Prostate gland (tissue), 2 donors: ENCODE data around the gene CORO2B. TPM values are rescaled to one million over a fixed set of nuclear protein-coding genes. Genes with fewer than 3 reads are reported as not detected.

Source experiments
- DNase-seq: peaks from one replicate; pipeline ENCODE4 v3.0.0-alpha.2; 2019; ENCODE audit warnings: low spot score
- H3K27ac ChIP-seq, 2 donors: fragments of 200-600 bp; sonication (generic); 2 replicates each; pipeline ENCODE4 v1.5.1; 2017 to 2019
- H3K27me3 ChIP-seq: fragments of 200-600 bp; sonication (generic); replicated peaks from 2 replicates; pipeline ENCODE4 v1.5.1; 2019; ENCODE audit not compliant: insufficient read depth
- H3K36me3 ChIP-seq, 2 donors: fragments of 200-600 bp; sonication (generic); 1 replicate in 1 of 2; 2 replicates in 1 of 2; pipeline versions ENCODE4 v1.5.1 to v1.8.1; 2017 to 2019
- H3K4me1 ChIP-seq: fragments of 200-600 bp; sonication (generic); replicated peaks from 2 replicates; pipeline ENCODE4 v1.5.1; 2019
- H3K4me3 ChIP-seq, 2 donors: fragments of 200-600 bp; sonication (generic); 2 replicates each; pipeline ENCODE4 v1.5.1; 2017 to 2019
- H3K9me3 ChIP-seq: fragments of 200-600 bp; sonication (generic); 2 replicates; pipeline ENCODE4 v1.5.1; 2017
- POLR2A ChIP-seq: fragments of 450-650 bp; IDR thresholded peaks from one replicate; pipeline ENCODE4 v1.6.1; 2016; ENCODE audit warnings: antibody characterized with exemption, mild to moderate bottlenecking
- POLR2AphosphoS5 ChIP-seq: sonication (generic); formaldehyde crosslinking; IDR thresholded peaks from one replicate; pipeline ENCODE4 v1.6.1; 2017; ENCODE audit warnings: antibody characterized with exemption
- WGBS: methylation state at CpG from one replicate; pipeline ENCODE4 v1.1.5; 2018; 5-methylcytosine and 5-hydroxymethylcytosine counted together
- intact Hi-C: fragments of 100-400 bp; cut with DNase I; formaldehyde crosslinking; loops from one replicate; pipeline ENCODE4 v1.14.2; 2022
- total RNA-seq, 2 donors: library from RNA; depleted of rRNA; stranded (reverse); fragments of >200 nt; gene quantifications; one replicate each; pipeline ENCODE4 v1.1.0, GENCODE V29; 2016
- TF ChIP-seq, protein P1 (sequence below), 4 experiments: fragments of 200-600 bp in 2 of 4; fragments of 450-650 bp in 2 of 4; sonication (generic) in 2 of 4; IDR thresholded peaks; 1 replicate in 3 of 4; 2 replicates in 1 of 4; pipeline ENCODE4 v1.5.1; 2016 to 2019; ENCODE audit warnings: antibody characterized with exemption in 4 of 4, mild to moderate bottlenecking in 2 of 4, moderate library complexity in 2 of 4

CORO2B gene
- total RNA-seq, 2 donors from 2014 or later = 0.50 to 1.4 TPM

DNA sequence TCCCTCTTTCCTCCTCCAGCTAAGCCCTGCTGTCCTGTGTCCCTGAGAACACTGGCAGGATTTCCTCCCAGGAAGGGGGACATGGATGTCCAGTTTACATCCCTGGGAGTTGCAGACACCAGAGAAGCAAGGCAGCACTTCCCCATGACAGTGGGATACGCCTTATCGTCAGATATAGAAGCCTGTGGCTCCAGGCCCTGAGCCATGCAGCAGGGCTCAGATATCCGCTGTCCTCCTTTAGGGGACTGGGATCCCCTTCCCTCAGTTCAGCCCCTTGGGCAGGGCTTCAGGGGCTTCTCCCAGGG is 16.4 kb downstream of the CORO2B start:
- intact Hi-C loops = no loop called here
- Histone ChIP-seq H3K4me3 (no peak overlapping the region), H3K36me3 (no peaks in the 10 kb centered on the region), H3K9me3 (no peaks in the 10 kb centered on the region), H3K4me1 (no peaks in the 10 kb centered on the region), H3K27me3 (no peaks in the 10 kb centered on the region), H3K27ac (no peak overlapping the region)
- 84% methylated on average over 3 of the region's 3 CpGs for WGBS
- TF ChIP-seq, protein P1, sequence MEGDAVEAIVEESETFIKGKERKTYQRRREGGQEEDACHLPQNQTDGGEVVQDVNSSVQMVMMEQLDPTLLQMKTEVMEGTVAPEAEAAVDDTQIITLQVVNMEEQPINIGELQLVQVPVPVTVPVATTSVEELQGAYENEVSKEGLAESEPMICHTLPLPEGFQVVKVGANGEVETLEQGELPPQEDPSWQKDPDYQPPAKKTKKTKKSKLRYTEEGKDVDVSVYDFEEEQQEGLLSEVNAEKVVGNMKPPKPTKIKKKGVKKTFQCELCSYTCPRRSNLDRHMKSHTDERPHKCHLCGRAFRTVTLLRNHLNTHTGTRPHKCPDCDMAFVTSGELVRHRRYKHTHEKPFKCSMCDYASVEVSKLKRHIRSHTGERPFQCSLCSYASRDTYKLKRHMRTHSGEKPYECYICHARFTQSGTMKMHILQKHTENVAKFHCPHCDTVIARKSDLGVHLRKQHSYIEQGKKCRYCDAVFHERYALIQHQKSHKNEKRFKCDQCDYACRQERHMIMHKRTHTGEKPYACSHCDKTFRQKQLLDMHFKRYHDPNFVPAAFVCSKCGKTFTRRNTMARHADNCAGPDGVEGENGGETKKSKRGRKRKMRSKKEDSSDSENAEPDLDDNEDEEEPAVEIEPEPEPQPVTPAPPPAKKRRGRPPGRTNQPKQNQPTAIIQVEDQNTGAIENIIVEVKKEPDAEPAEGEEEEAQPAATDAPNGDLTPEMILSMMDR (IDR thresholded peaks at IDR 0.05) = no peak
- no peak for TF ChIP-seq POLR2A
- no peak for TF ChIP-seq POLR2AphosphoS5
- no peak for DNase-seq

DNA sequence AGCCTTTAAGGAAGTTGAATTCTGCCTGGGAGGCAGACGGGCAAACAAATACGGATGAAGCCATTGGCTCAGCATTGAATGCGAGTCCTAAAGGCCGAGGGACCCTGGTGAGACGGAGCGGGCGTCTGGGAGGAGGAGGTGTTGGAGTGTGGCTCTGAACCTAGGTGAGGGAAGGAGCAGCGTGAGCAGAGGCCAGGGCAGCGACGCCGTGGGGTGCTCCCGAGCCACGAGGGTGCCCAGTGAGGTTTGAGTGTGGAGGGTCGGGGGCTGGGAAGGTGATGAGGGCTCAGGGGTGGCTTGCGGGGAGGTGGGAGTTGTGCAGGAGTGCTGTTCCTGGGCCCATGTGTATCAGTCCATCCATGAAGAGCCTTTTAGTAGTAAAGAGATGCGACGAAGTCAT is 17.0 kb downstream of the CORO2B start:
- H3K4me3 ChIP-seq = no peak overlapping the region
- H3K36me3 ChIP-seq = no peaks in the 10 kb centered on the region
- H3K4me1 ChIP-seq = no peaks in the 10 kb centered on the region
- DNase-seq = no peak
- H3K27me3 ChIP-seq = no peaks in the 10 kb centered on the region
- intact Hi-C loops = no loop called here
- no peaks in the 10 kb centered on the region for H3K9me3 ChIP-seq
- WGBS = 93% methylated on average over 17 of the region's 17 CpGs
- H3K27ac ChIP-seq = no peak overlapping the region
- TF ChIP-seq POLR2A (no peak), POLR2AphosphoS5 (no peak)
- TF ChIP-seq, protein P1 (IDR thresholded peaks at IDR 0.05) = no peak

DNA sequence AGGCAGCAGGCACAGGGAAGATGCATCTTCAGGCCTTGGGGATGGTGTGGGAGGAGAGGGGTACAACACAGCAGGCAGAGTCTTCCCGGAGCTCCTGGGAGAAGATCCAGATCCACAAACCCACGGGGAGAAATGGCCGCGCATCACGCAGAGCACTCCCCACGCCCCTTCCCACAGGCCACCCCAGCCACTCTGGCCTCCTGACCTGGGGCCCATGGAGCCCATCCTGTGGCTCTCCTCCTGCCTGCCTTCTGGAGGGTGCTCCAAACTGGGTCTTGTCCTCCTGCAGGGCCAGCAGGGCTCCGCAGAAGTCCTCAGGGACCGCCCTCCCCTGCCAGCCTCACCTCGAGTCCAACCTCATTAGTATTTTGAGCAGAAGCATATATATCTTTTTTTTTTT is 17.9 kb downstream of the CORO2B start:
- no peak overlapping the region for H3K4me3 ChIP-seq
- 95% methylated on average over 9 of the region's 9 CpGs for WGBS
- intact Hi-C loops = no loop called here
- no peaks in the 10 kb centered on the region for H3K9me3 ChIP-seq
- TF ChIP-seq, protein P1 (IDR thresholded peaks at IDR 0.05) = no peak
- TF ChIP-seq POLR2A = no peak
- TF ChIP-seq POLR2AphosphoS5 = no peak
- H3K27me3 ChIP-seq = no peaks in the 10 kb centered on the region
- DNase-seq = no peak
- no peaks in the 10 kb centered on the region for H3K36me3 ChIP-seq
- H3K4me1 ChIP-seq = no peaks in the 10 kb centered on the region
- H3K27ac ChIP-seq = no peak overlapping the region

DNA sequence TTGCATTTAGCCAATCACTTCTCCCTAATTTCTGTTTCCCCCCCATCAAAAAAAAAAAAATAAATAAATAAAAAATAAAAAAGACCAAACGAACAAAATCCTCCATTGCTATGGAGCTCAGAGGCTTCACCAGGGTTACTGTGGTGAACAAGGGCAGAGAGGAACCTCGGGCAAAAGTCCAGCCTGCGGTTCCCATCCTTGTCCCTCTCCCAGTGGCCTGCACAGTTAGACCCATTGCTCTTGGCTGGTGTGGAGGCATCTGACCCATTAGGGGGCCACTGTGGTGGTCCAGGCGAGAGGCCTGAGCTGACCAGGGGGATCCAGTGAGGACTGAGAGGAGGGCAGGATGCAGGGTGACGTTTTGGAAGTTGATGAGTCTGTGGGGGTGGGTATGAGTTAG is 18.8 kb downstream of the CORO2B start:
- Histone ChIP-seq H3K27ac (no peak overlapping the region), H3K27me3 (no peaks in the 10 kb centered on the region), H3K4me1 (no peaks in the 10 kb centered on the region), H3K4me3 (no peak overlapping the region), H3K36me3 (no peaks in the 10 kb centered on the region), H3K9me3 (no peaks in the 10 kb centered on the region)
- WGBS = 91% methylated on average over 5 of the region's 5 CpGs
- TF ChIP-seq POLR2A (no peak), POLR2AphosphoS5 (no peak)
- TF ChIP-seq, protein P1 (IDR thresholded peaks at IDR 0.05) = no peak
- DNase-seq = no peak
- intact Hi-C loops = no loop called here

DNA sequence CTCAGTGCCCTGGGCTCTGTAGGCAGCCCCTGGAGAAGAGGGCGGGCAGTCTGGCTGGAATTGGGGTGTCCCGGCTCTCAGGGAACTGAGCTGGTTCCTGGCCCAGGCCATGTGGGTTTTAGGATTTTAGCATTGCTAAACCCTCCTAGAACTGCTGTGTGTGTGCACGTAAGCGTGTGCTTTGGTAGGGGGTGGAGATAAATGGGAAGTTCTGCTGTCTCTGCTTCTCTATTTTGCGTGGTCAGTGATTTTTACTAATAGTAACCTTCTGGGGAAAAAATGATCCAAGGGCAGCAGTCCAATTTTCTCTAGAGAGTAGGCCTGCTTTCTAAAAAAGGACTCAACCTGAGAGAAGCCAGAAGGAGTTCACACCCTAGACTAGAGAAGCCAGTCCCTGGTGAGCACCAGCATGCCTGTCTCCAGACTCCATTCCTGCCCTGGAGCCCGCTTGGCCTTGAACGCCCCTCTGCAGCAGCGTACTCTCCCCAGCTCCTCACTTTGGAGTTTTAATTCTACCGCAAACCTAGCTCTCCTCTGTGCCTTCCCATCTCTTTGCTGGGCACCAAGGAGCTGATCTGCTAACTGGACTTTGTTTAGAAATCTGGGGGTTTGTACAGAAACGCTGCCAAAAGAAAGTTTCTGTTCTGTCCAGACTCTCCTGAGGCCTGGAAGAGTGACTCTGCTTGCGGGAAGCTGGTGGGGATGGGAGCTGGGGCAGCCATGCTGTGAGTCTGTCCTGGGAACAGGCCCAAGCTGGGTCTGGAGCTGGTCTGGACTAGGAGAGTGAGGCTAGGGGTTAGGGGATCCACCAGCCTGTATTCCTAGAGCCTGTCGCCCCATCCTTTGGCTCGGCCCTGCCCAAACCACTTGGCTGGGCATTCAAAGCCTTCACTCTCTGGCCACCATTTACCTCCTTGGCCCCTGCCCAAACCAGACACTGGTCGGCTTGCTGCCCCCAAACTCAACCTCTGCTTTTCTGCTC is 19.7 kb downstream of the CORO2B start:
- H3K27ac ChIP-seq = no peak overlapping the region
- no peak overlapping the region for H3K4me3 ChIP-seq
- H3K4me1 ChIP-seq = no peaks in the 10 kb centered on the region
- intact Hi-C loops = no loop called here
- no peak for DNase-seq
- no peaks in the 10 kb centered on the region for H3K36me3 ChIP-seq
- H3K27me3 ChIP-seq = no peaks in the 10 kb centered on the region
- 83% methylated on average over 14 of the region's 14 CpGs for WGBS
- TF ChIP-seq POLR2AphosphoS5 = no peak
- H3K9me3 ChIP-seq = no peaks in the 10 kb centered on the region
